NB4 (cell line): ENCODE results near the gene KISS1R.

Source experiments
- DNase-seq: peaks from one replicate; pipeline ENCODE4 v3.0.0; 2010; ENCODE audit warnings: low read depth
- H3K4me3 ChIP-seq: one replicate; pipeline ENCODE4 v1.5.1; 2011; ENCODE audit warnings: mild to moderate bottlenecking, low read depth, low read length, moderate library complexity
- MYC ChIP-seq: IDR thresholded peaks from 2 replicates; pipeline ENCODE4 v1.6.1; 2011; ENCODE audit warnings: low read depth, low read length
- POLR2A ChIP-seq: IDR thresholded peaks from 2 replicates; pipeline ENCODE4 v1.6.1; 2011; ENCODE audit warnings: mild to moderate bottlenecking; ENCODE audit not compliant: insufficient read length; ENCODE audit errors: extremely low read depth
- TF ChIP-seq, protein P1 (sequence below): IDR thresholded peaks from one replicate; pipeline ENCODE4 v1.5.1; 2012; ENCODE audit warnings: low read depth, low read length
- TF ChIP-seq, protein P2 (sequence below): IDR thresholded peaks from 2 replicates; pipeline ENCODE4 v1.6.1; 2011; ENCODE audit warnings: low read depth, low read length

The KISS1R gene

DNA sequence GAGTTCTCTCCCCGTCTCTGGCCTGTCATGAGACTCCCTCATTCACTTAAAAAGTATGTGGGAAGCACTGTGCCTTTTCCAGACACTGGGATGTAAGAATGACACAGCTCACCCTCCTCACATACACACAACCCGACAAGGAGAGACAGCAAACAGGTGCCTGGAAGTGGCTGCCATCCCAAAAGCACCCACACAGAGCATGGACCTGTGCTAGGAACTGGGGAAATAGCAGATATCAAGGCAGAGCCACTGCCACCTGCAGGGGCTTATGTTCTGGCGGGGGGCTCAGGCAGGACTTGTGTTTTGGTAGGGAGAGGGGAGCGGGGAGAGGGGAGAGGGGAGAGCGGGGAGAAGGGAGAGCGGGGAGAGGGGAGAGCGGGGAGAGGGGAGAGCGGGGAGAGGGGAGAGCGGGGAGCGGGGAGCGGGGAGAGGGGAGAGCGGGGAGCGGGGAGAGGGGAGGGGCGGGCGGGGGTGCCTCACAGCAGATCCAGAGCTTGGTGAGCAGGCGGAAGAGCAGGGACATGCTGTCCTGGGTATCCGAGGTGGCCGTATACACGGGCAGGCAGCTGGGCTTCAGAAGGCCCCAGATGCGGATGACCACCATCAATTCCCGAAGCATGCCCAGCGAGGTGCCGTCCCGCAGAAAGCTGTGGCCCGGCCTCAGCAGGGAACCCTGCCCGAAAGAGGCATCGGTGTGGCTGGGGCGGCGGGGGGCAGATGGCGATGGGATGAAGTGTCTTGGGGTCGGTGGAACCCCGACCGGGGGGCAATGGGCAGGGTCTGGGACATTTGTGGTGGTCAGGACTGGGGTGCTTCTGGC is 45.5 kb upstream of the KISS1R start:
- no peak overlapping the region for H3K4me3 ChIP-seq
- no peak for TF ChIP-seq MYC
- TF ChIP-seq, protein P1, sequence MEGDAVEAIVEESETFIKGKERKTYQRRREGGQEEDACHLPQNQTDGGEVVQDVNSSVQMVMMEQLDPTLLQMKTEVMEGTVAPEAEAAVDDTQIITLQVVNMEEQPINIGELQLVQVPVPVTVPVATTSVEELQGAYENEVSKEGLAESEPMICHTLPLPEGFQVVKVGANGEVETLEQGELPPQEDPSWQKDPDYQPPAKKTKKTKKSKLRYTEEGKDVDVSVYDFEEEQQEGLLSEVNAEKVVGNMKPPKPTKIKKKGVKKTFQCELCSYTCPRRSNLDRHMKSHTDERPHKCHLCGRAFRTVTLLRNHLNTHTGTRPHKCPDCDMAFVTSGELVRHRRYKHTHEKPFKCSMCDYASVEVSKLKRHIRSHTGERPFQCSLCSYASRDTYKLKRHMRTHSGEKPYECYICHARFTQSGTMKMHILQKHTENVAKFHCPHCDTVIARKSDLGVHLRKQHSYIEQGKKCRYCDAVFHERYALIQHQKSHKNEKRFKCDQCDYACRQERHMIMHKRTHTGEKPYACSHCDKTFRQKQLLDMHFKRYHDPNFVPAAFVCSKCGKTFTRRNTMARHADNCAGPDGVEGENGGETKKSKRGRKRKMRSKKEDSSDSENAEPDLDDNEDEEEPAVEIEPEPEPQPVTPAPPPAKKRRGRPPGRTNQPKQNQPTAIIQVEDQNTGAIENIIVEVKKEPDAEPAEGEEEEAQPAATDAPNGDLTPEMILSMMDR: no peak
- TF ChIP-seq, protein P2, sequence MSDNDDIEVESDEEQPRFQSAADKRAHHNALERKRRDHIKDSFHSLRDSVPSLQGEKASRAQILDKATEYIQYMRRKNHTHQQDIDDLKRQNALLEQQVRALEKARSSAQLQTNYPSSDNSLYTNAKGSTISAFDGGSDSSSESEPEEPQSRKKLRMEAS: no peak
- no peak for TF ChIP-seq POLR2A
- no peak for DNase-seq

DNA sequence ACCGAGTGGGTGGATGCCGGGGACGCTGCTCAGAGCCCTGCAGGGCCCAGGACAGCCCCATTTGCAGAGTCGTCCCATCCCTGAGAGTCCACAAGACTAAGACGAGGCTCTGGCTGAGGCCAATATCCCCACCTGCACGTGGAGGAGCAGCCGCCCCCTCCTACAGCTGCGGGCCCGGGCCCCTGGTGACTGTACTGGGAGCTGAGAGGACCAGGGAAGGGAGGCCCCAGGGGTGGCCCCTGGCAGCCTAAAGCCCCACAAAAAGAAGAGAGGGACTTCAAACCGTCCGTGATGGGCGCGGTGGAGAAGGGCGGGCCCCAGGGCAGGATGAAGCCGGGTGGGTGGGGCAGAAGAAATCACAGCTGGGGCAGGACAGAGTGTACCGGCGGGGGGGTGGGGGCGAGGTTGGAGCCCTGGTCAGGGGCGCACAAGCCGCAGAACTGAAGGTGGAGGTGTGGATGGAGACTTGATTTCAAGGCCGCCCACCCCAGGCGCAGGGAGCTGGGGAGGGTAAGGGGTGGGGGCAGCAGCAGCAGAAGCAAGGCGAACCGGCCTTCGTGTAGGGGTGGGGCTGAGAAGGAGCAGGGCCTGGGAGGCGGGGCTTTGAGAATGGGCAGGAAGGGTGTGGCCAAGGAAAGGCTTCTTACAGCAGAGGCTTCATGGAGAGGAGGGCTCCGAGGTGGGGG is 44.7 kb upstream of the KISS1R start:
- no peak overlapping the region for H3K4me3 ChIP-seq
- peak; percentile 73 for DNase-seq
- TF ChIP-seq, protein P2: peak; percentile 8; the same call in 1 of the 2 replicates
- TF ChIP-seq MYC: no peak

DNA sequence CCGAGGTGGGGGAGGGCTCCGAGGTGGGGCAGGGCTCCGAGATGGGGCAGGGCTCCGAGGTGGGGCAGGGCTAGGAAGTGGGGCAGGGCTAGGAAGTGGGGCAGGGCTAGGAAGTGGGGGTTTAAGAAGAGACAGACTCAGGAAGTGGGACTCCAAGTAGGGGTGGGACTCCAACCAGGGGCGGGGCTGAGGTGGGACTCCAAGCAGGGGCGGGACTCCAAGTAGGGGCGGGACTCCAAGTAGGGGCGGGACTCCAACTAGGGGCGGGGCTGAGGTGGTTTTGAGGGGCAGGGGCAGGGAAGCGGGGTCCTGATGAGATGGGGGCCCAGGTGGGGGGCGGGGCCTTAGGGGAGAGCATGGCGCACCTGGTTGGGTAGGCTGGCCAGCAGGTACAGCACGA is 44.0 kb upstream of the KISS1R start:
- no peak overlapping the region for H3K4me3 ChIP-seq
- no peak for TF ChIP-seq POLR2A
- TF ChIP-seq, protein P2: no peak
- TF ChIP-seq, protein P1: no peak
- no peak for TF ChIP-seq MYC
- peak; percentile 68 for DNase-seq

DNA sequence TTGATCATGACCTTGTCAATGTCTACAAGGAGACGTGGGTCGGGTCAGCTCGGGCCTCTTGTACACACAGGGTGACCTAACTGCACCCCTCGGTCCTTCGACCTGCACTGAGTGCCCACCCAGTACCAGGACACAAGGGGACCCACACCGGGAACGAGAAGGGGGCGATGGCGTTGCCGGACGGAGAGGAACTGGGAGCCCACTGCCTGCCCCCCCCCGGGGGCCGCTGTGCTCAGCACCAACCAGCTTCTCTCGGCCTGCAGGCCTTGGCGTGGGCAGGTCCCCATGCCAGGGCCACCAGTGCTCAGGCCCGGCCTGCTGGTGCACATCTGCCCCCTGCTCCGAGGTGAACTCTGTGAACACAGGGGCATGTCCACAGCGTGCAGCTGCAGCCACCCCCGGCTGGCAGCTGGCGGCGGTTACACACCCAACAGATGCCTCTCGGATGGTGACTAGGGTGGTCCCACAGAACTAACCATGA is 43.5 kb upstream of the KISS1R start:
- no peak for DNase-seq
- TF ChIP-seq, protein P1: no peak
- TF ChIP-seq, protein P2: no peak
- TF ChIP-seq POLR2A: no peak
- no peak for TF ChIP-seq MYC
- no peak overlapping the region for H3K4me3 ChIP-seq

DNA sequence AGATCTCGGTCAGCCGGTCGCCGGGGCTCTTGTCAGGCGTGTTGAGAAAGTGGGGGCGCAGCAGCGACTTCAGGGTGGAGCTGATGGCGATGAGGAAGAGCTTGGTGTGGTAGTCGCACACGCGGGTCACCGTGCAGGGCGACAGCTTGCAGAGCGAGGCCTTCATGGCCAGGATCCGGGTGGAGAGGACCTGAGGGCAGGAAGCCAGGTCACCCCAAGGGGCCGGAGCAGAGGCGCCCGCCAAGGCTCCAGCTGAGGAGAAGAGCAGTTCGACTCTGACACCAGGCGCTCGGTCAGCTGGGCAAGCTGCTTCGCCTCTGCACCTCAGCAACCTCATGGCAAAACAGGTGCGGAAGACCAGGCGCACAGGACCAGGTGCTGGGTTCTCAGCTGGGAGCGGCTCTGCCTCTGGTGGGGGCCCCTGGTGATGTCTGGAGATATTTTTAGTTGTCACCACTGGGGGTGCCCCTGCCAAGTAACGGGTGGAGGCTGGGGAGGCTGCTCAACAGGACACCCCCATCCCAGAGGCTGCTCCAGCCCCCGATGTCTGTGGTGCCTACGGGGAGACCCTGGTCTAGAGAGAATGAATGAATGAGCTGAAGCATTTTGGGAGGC is 41.8 kb upstream of the KISS1R start:
- no peak for TF ChIP-seq MYC
- TF ChIP-seq POLR2A: no peak
- TF ChIP-seq, protein P2: no peak
- TF ChIP-seq, protein P1: no peak
- no peak for DNase-seq
- no peak overlapping the region for H3K4me3 ChIP-seq
